IPS DF 4.7 (cell line): Measurements from ENCODE around the gene GRIK4.
"Not testable (repeated sequence)": the region's sequence is repeated elsewhere in the genome, so short reads cannot be mapped to it uniquely, and the experiment has no call there.

ENCODE experiments used
- DNase-seq: peaks from one replicate; pipeline ENCODE4 v3.0.0-alpha.2; 2013; ENCODE audit warnings: low spot score; ENCODE audit errors: extremely low read depth

GRIK4 gene, protein sequence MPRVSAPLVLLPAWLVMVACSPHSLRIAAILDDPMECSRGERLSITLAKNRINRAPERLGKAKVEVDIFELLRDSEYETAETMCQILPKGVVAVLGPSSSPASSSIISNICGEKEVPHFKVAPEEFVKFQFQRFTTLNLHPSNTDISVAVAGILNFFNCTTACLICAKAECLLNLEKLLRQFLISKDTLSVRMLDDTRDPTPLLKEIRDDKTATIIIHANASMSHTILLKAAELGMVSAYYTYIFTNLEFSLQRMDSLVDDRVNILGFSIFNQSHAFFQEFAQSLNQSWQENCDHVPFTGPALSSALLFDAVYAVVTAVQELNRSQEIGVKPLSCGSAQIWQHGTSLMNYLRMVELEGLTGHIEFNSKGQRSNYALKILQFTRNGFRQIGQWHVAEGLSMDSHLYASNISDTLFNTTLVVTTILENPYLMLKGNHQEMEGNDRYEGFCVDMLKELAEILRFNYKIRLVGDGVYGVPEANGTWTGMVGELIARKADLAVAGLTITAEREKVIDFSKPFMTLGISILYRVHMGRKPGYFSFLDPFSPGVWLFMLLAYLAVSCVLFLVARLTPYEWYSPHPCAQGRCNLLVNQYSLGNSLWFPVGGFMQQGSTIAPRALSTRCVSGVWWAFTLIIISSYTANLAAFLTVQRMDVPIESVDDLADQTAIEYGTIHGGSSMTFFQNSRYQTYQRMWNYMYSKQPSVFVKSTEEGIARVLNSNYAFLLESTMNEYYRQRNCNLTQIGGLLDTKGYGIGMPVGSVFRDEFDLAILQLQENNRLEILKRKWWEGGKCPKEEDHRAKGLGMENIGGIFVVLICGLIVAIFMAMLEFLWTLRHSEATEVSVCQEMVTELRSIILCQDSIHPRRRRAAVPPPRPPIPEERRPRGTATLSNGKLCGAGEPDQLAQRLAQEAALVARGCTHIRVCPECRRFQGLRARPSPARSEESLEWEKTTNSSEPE

DNA sequence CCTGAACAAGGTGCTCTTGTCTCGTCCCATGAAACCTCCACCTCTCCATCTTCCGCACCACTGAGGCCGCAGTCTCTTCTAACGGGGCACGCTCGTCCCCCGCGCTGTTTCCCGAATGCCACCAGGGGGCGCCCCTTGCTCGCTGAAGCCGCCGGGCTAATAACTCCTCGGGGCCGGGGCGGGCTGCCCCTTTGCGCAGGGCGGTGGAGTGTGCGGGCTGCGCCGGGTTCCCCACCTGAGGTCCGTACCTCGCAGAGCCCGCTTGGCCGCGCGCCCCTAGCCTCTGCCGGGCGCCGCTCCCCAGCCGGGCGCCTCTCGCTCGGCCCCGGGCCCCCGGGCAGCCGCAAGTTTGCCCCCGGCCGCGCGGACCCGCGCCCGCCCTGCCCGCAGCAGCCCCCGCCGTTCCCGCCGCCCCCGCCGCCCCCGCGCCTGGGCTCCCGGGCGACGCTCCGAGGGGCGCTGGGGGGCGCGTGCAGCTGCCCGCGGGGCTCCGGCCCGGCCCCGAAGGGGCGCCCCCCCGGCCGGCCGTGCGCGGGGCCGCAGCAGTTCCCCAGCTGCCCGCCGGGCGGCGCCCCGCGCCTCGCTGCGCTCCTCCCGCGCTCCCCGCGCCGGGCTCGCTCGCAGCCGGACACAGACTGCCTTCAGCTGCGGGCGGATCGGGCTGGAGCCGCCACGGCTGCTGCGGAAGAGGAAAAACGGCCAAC, at the start of gene GRIK4:
Gene GRIK4 (plus strand): TSS at position 633 of the 704 bp plus-strand sequence. CDS start 148,571 bp downstream, outside the sequence.
- no peak for DNase-seq

DNA sequence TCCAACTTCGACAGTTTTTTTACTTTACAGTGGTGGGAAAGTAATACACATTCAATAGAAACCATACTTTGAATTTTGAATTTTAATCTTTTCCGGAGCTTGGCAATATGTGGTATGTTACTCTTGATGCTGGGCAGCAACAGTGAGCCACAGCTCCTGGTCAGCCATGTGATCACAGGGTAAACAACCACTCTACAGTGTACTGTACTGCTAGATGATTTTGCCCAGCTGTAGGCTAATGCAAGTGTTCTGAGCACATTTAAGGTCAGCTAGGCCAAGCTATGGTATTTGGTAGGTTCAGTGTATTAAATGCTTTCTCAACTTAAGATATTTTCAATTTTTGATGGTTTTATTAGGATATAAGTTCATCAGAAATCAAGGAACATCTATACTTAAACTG, 48.7 kb upstream of the GRIK4 start:
- DNase-seq = no peak

DNA sequence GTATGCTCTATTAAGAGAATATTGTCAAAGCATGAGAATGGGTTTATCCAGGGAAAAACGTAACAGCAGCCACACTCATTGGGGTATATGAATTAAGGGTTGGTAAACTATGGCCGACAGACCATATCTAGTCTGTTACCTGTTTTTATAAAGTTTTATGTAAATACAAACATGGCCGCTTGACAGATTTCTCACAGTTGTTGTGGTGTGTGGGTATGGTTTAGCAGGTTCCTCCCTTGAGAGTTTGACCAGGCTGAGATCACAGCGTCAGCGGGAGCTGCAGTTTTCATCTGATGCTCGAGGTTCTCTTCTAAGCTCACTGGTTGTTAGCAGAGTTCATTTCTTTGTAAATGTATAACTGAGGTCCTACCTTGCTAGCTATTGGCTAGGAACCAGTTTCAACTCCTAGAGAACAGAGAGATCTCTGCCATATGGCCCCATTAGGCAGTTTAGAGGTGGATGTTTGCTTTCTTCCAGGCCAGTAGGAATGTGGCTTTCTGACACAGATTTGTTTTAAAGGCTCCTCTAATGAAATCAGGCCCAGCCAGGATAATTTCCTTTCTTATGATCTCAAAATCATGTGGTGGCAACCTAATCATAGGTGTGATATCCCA, 45.5 kb upstream of the GRIK4 start:
- no peak for DNase-seq

DNA sequence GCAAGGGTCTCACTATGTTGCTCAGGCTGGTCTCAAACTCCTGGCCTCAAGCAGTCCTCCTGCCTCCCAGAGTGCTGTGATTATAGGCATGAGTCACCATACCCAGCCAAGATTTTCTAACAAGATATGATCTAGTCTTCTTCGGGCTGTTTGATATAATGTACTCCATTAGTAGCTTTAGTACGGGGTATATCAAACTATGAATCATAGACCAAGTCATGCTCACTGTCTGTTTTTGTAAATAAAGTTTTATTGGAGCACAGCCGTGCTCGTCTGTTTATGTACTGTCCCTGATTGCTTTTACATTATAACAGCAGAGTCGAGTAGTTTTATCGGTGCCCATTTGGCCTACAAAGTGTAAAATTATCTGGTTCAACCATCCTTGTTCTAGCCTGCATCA, 43.9 kb upstream of the GRIK4 start:
- no peak for DNase-seq

DNA sequence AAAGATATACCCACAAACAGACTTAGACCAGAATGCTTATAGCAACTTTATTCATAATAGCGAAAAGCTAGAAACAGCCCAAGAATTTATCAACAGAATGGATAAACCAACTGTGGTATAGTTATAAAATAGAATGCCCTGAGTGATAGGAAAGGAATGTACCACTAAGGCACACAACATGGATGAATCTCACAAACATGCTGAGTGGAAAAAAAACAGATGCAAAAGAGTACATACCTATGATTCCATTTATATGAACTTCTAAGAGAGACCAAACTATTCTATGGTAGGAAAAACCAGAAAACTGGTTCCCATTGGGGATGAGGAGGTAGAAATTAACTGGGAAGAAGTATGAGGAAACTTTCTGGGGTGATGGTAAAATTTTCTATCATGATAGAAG, 40.4 kb upstream of the GRIK4 start:
- no peak for DNase-seq

DNA sequence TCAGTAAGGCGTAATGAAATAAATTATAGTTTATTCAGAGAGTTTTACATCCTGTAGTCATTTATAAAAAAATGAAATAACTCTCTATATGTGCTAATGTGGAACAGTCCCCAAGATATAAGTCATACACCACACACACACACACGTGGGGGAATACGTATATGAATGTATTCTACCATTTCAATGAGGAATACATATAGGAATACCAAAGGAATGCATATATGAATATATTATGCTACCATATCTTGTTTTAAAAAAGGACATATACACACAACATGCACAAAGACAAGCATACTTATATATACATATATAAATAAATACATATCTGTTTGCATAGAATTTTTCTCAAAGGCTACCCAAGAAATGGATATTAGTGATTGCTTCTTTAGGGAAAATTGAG, 39.6 kb upstream of the GRIK4 start:
- no peak for DNase-seq

DNA sequence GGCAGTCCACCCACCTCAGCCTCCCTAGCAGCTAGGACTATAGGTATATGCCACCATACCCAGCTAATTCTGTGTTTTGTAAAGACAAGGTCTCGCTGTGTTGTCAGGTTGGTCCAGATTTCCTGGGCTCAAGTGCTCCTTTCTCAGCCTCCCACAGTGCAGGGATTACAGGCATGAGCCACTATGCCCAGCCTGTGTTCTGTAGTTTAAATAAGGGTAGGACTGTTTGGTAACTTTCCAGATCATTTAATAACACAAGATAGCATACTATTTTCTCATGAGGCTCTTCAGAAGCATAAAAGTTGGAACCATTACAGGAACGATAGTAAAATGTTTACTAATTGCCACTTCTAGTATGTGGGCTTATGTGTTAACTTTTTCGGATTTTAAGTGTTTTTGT, 38.0 kb upstream of the GRIK4 start:
- no peak for DNase-seq

DNA sequence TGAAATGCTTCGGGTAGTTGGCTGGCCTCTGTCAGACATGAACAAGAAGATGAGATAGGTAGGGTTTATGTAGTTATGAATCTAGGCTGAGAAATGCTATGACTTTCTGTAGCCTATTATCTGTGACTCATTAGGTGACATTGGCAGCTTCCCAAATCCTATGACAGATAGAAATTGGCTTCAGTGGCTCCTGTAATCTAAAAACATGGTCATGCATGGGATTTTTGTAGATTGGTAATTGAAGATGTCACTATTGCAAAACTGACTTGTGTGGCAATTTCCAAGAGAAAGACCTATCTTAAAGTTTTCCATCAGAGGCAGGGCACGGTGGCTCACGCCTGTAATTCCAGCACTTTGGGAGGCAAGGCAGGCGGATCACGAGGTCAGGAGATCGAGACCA, 29.4 kb upstream of the GRIK4 start:
- no peak for DNase-seq

DNA sequence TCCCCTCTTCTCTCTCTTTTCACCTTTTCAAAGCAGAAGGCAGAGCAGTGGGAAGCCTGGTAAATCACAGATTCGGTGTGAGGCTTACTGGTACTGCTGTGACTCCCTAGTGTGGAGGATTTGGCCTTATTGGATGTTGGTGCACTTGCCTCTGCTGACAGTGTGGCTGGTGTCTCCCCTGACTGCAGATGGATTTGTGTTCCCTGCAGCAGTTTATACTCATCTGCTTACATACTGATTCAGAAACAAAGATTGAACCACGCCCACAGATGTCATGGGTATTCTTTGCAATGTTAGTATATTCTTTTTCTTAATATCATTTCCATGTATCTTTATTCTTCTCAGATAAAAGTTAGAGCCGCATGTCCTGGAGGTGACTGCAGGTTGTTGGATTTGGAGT, 26.8 kb upstream of the GRIK4 start:
- no peak for DNase-seq

DNA sequence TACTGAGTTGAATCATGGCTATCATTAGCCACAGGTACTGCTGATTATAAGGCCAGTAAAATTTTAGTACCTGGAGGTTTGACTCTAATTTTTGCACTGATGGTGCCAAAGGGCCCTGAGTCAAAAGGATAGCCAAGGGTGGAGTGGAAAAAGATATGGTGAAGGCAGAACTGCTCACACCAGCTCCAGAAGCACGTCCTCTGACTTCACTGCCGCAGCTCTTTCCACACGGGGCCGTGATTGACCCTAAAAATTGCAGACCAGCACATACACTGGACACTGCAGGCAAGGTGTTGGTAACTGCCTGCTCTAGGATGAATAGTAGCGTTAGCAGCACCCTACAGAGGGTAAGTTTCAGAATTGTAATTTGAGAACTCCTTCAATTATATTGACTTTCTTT, 25.4 kb upstream of the GRIK4 start:
- DNase-seq = no peak

DNA sequence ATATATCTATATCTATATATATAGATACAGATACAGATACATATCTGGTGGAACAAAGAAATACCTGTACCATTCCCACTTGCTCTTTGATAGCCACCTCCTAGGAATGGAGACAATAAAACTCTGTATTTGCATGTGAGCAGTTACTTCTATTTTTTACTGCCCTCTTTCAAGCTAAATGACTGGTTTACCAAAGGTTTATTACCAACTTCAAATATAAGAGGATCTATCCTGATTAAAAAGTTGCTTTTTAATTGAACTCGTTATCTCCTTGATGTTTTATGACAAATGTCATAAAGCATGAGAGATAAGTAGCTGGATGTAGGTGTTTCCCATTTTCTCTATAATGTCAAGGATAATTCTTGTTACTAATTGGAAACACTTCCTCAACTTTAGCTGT, 21.7 kb upstream of the GRIK4 start:
- no peak for DNase-seq

DNA sequence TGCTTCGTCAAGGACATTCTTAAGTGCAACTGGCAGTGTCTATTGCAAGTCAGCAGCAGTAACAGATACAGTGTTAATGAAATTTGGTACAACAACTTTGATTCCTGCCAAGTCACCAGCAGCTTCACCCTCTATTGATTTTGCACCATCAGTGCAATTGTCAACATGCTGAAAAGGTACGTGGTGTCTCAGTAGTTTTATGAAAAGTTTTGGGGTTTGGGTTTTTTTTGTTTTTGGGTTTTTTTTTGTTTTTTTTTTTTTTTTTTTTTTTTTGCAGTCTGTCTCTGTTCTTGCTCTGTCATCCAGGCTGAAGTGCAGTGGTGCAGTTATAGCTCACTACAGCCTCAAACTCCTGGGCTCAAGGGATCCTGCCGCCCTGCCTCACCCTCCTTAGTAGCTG, 19.1 kb upstream of the GRIK4 start:
- no peak for DNase-seq

DNA sequence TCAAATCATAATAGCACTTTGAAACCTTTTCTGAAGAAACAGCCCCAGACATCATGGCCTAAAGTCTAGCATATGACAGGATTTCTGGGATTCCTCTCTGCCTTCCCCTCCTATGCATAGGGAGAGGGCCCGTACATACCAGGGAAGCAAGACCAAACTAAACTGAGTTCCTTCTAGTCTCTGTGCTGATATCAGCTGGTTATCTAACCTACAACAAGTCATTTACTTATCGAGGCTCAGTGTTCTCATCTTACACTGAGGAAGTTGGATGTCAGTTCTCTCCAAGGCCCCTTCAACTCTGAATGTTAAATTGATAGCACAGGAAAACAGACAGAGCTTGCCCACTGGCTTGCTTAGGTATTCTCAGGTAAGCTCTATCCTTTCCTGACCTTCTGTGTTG, 17.0 kb upstream of the GRIK4 start:
- no peak for DNase-seq

DNA sequence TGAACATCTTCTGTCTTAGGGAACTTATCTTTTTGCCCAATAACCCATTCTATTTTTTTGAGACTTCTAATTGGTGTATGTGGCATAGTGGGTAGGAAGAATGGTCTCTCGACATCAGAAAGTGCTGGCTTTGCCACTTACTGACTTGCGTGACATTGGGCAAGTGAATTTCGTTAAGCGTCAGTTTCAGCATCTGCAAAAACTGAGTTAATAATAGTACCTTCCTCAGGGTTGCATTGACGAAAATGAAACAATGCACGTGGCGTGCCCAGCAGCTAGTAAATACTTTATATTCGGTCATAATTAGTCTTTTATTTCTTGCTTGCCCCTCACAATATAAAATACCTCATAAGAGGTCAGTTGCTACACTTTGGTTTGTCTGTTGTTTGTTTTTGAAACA, 12.5 kb upstream of the GRIK4 start:
- DNase-seq = no peak

DNA sequence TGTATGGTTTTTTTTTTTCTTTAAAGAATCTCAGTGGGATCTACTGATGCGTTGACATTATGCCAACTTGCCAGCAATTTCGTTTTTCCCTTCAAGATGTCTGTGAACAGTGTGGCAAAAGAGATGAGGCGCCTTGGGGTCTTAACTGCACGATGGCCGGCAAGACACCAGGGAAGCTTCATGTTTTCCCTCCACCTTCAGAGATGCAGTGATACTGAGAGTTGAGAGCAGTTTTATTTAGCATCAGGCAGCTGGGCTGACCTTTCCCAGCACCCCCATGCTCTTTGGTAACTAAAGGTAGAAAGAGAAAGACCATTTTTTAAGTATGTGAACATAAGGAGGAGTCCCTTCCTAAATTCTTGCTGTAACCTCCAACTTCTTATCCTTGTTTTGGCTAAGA, 11.7 kb upstream of the GRIK4 start:
- DNase-seq = no peak

DNA sequence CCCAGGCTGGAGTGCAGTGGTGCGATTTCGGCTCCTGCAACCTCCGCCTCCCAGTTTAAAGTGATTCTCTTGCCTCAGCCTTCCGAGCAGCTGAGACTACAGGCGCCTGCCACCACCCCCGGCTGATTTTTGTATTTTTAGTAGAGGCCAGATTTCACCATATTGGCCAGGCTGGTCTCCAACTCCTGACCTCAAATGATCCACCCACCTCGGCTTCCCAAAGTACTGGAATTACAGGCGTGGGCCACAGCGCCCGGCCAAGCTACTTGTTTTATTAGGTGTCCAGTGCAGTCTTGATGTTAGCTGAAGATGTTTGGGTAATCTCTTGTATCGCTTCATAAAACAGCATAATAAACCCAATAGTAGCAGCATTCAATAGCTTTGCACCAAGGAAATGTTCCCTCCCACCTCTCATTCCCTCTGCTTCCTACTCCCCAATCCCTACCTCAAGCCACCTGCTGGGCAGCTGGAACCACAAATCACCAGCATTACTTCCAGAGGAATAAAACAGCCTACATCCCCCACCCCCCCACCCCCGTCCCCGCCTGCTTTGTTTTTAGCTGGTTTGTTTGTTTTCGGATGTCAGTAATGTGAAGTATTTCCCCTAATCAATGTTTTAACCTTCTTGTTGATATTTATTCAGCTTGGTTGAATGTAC, 11.0 kb upstream of the GRIK4 start:
- DNase-seq = no peak

DNA sequence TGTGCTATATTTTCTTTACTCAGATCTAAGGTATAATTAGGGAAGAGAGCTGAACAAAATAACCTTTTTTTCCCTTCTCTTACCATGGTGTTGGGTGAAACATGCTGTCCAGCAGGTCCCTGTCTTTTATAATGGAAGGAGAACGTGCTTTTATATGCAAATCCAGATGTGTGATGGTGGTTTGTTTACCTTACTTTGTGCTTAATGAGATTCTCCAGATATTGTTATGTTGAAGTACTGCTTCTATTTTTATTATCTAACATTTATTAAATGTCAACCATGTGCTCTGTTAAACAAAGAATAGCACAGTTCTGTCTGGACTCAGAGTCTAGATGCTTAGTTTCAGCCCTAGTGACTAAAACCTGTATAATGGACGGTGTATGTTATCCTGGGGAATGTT, 10.1 kb upstream of the GRIK4 start:
- no peak for DNase-seq

DNA sequence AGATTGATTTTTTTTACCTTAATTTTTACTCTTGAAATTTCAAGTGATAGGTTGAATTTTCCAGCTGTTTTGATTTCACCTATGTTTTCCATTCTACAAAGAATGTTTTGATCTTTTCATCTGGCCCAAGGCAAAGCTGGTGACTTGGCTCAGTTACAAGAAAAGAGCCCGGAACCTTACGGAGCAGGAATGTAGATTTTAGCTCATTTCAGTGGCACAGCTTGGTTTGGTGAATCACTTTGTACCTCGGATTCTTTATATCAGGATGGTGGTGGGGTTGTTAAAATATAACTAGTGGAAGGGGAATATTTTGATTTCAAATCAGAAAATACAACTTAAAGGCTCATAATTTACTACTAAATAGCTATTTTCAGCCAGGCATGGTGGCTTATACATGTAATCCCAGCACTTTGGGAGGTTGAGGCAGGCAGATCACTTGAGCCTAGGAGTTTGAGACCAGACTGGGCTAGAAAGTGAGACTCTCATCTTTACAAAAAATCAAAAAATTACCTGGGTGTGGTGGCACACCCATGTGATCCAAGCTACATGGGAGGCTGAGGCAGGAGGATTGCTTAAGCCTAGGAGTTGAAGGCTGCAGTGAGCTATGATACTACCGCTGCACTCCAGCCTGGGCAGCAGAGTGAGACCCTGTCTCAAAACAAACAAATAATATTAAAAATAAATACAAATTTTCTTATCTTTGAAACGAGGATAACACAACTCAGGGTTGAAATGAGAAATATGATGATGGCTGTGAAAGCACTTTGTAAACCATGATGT, 9.4 kb upstream of the GRIK4 start:
- DNase-seq = no peak

DNA sequence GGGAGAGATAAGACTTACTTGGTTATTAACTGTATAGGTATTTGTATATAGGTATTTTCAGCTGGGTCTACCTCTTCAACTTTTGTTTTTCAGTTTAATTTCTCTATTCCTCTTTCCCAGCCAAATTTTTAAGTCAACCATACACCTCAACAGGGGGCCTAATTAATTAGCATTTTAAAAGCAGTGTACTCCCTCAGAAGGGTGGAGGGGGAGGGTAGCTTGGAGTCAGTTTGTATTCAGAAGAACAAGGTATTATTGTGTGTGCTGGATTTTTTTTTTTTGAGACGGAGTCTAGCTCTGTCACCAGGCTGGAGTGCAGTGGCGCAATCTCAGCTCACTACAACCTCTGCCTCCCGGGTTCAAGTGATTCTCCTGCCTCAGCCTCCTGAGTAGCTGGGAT, 8.0 kb upstream of the GRIK4 start:
- DNase-seq = not testable (repeated sequence)

DNA sequence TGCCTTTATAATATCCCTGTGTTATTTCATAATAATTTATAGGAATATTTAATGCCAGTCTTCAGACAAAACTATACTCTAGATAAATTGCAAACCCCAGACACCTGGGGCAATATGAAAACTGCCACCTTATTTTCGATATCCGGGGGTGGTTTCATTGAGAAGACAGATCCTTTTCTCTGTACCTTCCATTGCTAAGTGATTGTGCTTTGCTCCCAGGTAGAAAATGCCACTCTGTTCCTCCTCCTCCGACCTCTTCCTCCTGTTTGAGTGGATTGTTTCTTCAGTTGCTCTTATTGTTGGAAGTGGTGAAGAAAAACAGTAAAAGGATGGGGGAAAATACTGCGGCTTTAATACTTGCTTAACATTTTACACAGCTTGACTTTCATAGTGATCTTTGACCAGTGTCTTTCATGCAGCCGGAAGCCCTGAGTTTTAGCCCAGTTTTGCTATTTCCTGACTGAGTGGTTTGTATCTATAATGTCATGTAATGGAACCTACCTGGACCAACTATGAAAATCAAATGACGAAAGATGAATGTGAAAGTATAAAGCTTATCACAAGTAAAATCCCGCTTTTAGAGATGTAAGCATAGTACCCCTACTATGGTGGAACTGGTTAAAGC, 5.6 kb upstream of the GRIK4 start:
- DNase-seq = no peak
